ENCODE results near the gene RHO. TPM values are rescaled to one million over a fixed set of nuclear protein-coding genes. Genes with fewer than 3 reads are reported as not detected.

RHO gene
- total RNA-seq, 1 donor = not detected

- TF ChIP-seq CTCF (IDR thresholded peaks at IDR 0.05; ENCODE audit: insufficient read depth, low read depth, low read length) = no peak
- H3K4me3 ChIP-seq (ENCODE audit: low read depth, low read length) = no peak overlapping the region
Observed at GRCh38 chr3:129503471-129504291, 24.8 kb upstream of the RHO start.

GRCh38 chr3:129504471-129505100, 23.9 kb upstream of the RHO start:
- no peak for TF ChIP-seq CTCF (IDR thresholded peaks at IDR 0.05; ENCODE audit: insufficient read depth, low read depth, low read length)
- DNase-seq (ENCODE audit: low read depth) = no peak
- H3K4me3 ChIP-seq (ENCODE audit: low read depth, low read length) = no peak overlapping the region

More at GRCh38 chr3:129503471-129504291, 24.8 kb upstream of the RHO start:
- peak; percentile 47 for DNase-seq (ENCODE audit: low read depth)

GRCh38 chr3:129505341-129505740, 23.1 kb upstream of the RHO start:
- no peak for TF ChIP-seq CTCF (IDR thresholded peaks at IDR 0.05; ENCODE audit: insufficient read depth, low read depth, low read length)
- no peak overlapping the region for H3K4me3 ChIP-seq (ENCODE audit: low read depth, low read length)
- no peak for DNase-seq (ENCODE audit: low read depth)

- H3K4me3 ChIP-seq (ENCODE audit: low read depth, low read length) = no peak overlapping the region
- no peak for DNase-seq (ENCODE audit: low read depth)
- TF ChIP-seq CTCF (IDR thresholded peaks at IDR 0.05; ENCODE audit: insufficient read depth, low read depth, low read length) = no peak
Observed at GRCh38 chr3:129506231-129506742, 22.2 kb upstream of the RHO start.

GRCh38 chr3:129507181-129507831, 21.1 kb upstream of the RHO start:
- no peak for TF ChIP-seq CTCF (IDR thresholded peaks at IDR 0.05; ENCODE audit: insufficient read depth, low read depth, low read length)
- no peak overlapping the region for H3K4me3 ChIP-seq (ENCODE audit: low read depth, low read length)
- no peak for DNase-seq (ENCODE audit: low read depth)

GRCh38 chr3:129512595-129512994, 15.8 kb upstream of the RHO start:
- DNase-seq (ENCODE audit: low read depth) = no peak
- TF ChIP-seq CTCF (IDR thresholded peaks at IDR 0.05; ENCODE audit: insufficient read depth, low read depth, low read length) = no peak
- no peak overlapping the region for H3K4me3 ChIP-seq (ENCODE audit: low read depth, low read length)

All from fibroblast of villous mesenchyme (primary cell).